HFF-Myc (cell line): ENCODE data around the gene GNA12.

Experiments used
- DNase-seq: peaks from one replicate; pipeline ENCODE4 v3.0.0-alpha.2; 2011; ENCODE audit warnings: low read depth; ENCODE audit errors: extremely low read depth
- H3K4me3 ChIP-seq: replicated peaks from 2 replicates; pipeline ENCODE4 v1.5.1; 2011; ENCODE audit warnings: low read depth, mild to moderate bottlenecking, control low read depth, low read length
- TF ChIP-seq, protein P1 (sequence below): IDR thresholded peaks from 2 replicates; pipeline ENCODE4 v1.5.1; 2012; ENCODE audit warnings: mild to moderate bottlenecking, low read depth, low read length, control low read depth; ENCODE audit errors: missing control alignments

The GNA12 gene

GRCh38 chr7:2761801-2762497 is 82.2 kb downstream of the GNA12 start:
- TF ChIP-seq, protein P1, sequence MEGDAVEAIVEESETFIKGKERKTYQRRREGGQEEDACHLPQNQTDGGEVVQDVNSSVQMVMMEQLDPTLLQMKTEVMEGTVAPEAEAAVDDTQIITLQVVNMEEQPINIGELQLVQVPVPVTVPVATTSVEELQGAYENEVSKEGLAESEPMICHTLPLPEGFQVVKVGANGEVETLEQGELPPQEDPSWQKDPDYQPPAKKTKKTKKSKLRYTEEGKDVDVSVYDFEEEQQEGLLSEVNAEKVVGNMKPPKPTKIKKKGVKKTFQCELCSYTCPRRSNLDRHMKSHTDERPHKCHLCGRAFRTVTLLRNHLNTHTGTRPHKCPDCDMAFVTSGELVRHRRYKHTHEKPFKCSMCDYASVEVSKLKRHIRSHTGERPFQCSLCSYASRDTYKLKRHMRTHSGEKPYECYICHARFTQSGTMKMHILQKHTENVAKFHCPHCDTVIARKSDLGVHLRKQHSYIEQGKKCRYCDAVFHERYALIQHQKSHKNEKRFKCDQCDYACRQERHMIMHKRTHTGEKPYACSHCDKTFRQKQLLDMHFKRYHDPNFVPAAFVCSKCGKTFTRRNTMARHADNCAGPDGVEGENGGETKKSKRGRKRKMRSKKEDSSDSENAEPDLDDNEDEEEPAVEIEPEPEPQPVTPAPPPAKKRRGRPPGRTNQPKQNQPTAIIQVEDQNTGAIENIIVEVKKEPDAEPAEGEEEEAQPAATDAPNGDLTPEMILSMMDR = no peak
- no peak overlapping the region for H3K4me3 ChIP-seq
- no peak for DNase-seq

DNA sequence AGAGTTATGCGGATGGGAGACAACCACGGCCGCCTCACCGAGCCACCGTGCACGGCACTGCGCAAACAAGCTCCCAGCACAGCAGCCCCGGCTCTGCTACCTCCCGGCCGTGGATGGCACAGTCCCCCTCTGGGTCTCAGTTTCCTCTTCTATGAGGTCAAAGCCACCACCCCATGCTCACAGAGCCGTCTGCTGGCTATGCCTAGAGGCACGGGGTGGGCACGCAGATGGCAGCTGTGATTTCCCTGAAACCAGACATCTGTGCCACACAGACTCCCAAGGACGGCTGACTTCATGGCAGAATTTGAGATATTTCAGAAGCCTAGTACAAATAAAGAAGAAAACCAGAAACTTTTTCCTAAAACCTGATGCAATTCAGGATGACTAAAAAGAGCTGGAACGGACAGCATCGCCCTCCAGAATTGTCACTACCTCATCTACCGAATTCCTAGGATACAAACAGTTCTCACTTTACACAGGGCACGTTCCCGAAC is 82.9 kb downstream of the GNA12 start:
- TF ChIP-seq, protein P1 = no peak

DNA sequence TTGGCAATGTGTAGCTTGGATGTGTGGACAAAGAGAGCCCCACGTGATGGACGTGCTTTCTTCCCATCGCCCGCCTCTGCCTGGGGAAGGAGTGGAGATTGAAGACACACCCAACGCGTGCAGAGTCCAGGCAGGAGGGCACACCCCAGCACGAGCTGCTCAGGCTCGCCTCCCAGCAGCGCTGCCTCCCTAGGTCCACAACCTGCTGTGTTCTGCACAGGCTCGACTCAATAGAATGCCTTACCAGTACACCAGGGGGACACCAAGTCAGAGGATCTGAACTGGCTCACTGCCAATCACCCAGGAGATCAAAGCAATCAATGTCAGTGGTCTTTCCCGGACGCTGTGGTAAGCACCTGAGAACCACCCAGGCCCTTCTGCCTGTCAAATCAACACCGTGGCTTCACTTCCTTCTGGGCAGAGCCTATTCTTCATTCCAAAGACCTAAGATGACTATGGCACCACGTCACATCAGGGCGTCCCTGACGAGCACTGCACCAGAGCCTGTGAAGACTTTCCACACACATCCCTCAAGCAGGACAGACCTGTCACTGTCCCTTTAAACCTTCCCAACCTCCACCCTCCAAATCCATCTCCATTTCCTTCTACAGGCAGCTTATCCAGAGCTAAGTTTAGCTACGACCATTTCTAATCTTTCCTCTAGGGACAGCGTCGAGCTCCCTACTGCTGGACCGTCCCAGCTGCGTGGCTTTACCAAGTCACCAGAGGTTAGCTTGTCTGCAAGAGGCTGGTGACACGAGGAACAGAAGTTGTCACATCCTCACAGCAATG is 83.8 kb downstream of the GNA12 start:
- no peak for DNase-seq
- TF ChIP-seq, protein P1 = peak; percentile 60
- no peak overlapping the region for H3K4me3 ChIP-seq

More for the DNA sequence above, 82.9 kb downstream of the GNA12 start:
- DNase-seq = no peak
- no peak overlapping the region for H3K4me3 ChIP-seq

DNA sequence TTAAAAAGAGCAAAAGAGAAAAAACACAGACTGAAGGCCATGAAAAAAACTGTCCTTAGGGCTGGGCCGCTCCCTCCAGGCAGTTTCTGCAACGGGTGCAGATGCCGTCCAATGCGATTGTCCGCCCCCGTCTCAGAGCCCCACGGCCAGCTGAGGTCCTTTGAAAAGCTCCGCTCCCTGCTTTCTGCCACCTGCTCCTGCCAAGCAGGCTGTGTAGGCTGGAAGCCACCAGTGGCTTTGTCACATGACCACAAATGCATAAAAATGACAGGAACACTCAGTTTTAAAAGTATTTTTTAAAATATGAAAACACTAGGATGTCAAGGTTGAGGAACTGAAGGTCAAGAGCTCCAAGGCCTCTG is 84.4 kb downstream of the GNA12 start:
- DNase-seq = no peak
- TF ChIP-seq, protein P1 = no peak
- no peak overlapping the region for H3K4me3 ChIP-seq

DNA sequence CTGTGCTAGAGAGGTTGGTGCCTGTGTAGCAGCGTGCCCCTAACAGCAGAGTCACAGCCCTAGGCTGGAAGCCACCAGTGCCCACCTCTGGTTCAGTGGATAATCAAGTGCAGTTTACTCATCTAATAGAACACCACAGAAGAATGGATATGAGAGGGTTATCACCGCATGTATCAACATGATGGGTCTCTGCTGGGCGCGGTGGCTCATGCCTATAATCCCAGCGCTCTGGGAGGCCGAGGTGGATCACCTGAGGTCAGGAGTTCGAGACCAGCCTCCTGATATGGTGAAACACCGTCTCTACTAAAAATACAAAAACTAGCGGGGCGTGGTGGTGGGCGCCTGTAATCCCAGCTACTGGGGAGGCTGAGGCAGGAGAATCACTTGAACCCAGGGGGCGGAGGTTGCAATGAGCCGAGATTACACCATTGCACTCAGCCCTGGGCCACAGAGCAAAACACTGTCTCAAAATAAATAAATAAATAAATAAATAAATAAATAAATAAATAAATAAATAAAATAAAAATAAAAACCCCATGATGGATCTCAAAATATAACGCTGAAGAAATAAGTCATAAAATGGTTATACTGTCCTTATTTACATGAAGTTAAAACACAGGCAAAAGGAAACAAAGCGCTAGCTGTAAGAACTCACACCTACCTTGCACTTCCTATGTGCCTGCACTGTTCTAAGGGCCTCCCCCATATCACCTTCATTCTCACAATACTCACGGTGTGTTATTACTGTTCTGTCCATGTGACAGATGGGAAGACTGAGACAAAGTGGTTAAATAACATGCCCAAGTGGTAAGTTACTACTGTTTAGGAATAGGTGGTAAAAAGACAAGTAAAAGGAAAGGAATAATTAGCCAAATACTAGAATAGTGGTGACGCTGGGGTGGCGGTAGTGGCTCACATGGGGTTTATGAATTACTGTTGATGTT is 85.2 kb downstream of the GNA12 start:
- peak overlapping the region; percentile 29 for H3K4me3 ChIP-seq

More for the DNA sequence above, 85.2 kb downstream of the GNA12 start:
- DNase-seq = no peak
- TF ChIP-seq, protein P1 = no peak
